ENCODE data around the gene BAD.

GRCh38 chr11:64258356-64258755, 26.1 kb downstream of the BAD start:
- TF ChIP-seq CTCF (IDR thresholded peaks at IDR 0.05) (no peak), POLR2A (IDR thresholded peaks at IDR 0.05) (no peak)
